Stimulated activated naive CD4-positive, alpha-beta T cell treated with Interleukin-2 at 50 U/mL for 16 hours (primary cell): ENCODE data around the gene SLC37A1.

Experiments
- DNase-seq: peaks from one replicate; lab custom pipeline; 2025; lab: John Stamatoyannopoulos, UW

Gene SLC37A1

DNA sequence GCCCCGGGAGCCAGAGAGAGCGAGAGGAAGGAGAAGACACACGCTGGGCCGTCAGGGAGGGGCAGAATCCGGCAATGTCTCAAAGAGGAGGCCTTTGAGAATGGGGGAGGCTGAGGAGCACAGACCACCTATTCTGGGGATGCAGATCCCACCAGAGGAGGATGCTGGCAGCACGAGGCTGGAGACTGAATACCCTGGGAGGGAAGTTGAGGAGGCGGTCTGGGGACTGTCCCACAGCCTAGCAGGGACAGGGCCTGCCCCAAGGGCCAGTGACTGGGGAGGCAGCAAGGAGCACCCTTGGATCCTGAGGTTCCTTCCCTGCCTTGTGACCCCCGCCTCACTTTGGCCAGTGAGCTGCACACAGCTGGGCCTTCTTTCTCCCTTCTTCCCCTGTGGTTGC, 49.2 kb downstream of the SLC37A1 start:
- DNase-seq, result no peak

DNA sequence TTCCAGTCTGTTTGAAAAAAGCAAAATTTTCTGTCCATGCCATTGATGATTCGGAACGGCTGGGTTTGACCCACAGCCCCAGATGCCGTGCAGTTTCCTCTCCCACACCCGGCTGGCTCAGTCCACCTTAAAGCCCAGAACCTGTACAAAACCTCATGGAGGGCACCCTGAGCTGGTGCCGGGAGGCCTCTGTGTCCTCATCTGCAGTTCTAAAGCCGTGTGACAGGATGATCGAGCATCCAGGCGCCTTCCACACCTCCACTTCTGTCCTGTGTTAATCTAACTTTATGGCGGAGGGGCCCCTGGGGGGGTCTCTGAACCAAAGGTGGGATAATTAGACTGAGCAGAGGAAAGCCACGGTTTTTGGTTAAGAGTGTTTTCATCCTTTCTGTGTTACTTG, 49.6 kb downstream of the SLC37A1 start:
- no peak for DNase-seq

DNA sequence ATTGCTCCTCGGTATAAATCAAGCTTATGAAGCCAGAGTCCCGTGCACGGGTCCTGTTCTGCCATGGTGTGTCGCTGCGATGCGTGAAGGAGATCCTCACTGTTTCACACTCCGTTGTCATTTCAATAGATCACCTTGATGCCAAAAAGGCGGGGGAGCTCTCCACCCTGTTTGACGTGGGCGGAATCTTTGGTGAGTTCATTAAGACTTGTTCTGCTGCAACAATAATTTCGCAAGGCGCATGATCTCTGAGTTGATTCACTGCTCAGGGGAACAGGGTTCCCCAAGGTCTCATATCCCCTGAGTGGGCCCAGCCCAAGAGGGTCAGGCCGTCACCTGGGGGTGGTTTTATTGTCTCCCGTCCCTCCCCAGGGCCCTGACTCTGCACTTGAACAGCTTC, 50.0 kb downstream of the SLC37A1 start:
- no peak for DNase-seq

DNA sequence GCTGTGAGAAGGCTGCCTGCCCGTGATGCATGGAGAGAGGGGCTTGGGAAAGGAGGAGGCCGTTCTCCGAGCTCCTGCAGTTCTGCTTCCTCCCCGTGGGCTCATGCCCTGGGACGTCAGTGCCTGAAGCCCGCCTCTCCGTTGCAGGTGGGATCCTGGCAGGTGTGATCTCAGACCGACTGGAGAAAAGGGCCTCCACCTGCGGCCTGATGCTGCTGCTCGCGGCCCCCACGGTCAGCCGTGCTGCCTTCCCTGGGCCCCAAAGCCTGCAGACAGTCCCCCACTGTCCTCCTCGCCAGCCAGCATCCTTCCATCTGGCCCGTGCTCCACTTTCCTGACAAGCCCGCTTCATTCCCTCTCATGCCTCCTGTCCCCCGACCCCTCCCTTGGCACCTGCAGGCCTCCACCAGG, 50.9 kb downstream of the SLC37A1 start:
- no peak for DNase-seq

DNA sequence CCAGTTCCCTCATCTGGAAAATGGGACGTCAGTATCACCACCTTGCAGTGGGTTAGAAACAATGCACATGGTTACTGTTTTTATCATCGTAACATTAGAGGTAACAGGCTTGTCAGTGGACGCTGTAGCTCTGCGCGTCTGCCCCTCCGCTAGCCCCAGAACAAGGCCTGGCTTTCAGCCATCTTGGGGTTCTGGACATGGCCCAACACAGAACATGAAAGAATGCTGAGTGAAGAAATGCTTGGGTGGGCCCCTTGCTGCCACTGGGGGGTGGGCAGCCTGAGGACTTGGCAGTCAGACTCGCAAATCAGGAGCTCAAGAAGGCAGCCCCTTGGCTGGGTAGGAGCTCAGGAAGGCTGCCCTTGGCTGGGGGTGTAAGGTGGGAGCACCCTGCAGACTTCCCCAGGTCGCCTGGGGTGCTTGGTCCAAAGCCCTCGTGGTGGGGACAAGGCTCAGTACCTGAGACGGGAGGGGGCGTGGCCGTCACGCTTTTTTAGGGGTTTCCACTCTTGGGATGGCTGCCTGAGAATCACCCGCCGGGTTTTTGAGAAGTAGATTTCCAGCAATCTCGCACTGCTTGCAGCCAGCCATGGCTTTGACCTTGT, 51.7 kb downstream of the SLC37A1 start:
- no peak for DNase-seq

DNA sequence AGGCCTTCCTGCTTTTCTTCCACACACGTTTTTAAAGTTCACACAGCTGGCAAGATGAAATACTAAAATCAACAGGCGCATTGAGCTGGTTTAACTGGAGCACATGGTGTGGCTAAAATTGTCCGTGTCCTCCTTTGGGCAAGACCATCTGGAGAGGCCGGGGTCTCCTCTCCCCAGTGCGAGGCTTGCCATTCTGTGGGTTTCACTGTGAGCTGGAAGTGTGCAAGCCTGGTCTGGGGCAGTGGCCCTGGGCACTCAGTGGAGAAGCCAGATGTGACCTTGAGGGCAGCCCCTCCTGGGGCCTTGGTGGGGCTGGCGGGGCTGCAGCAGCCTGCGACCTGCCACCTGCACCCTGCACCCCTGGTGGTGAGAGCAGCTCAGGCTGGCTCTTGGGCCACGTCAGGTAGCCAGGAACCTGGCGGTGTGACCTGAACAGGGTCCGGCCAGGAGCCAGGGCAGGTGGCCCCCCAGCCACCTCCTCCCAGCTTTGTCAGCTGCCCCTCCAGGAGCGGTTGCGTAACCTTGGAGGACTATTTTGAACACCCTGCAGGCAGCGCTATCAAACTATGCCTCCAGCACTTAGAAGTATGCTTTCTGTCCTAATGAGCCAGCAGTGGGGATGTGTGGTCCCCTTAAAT, 52.4 kb downstream of the SLC37A1 start:
- DNase-seq, result no peak

DNA sequence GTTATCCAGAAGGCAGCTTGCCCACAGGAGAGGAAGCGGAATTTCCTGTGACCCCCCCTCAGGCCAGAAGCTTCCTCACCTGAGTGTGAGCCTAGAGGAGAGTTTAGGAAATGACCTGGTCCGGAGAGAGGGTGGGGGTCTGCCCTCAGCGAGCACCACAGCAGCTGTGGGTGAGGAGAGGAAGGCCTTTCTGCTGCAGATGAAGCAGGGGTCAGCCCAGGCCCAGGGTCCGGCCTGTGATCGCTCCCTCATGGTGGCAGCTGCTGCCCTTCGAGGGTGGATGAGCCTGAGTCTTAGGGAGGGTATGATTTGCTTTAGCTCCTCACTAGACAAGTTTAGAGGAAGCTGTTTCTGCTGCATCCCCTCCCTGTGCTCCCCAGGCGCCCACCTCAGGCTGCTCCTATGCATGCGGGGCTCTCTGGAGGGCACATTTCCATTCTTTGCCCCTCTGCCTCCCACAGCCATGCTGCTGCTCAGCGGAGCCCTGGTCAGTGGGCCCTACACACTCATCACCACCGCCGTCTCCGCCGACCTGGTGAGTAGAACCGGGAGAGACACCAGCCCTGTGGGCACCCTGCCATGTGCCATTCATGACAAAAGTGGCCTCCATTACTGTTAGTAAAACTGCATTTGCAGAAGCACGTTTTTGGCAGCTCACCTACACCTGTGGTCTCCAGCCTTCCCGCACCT, 53.0 kb downstream of the SLC37A1 start:
- DNase-seq, result no peak

DNA sequence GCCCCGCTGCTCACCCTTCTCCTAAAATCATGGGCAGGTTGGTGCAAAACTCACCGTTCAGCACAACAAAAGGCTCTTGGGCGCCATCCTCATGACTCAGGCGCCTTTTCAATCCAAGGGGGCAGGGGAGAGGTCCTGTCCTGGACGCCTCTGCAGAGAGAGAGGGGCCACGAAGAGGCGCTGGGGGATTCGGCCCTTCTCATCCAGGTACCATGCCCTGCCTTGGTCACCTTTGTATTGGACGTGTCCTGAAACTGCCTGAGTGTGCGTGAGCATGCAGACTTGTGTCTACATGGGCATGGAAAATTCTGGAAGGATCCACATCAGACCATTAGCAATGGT, 53.5 kb downstream of the SLC37A1 start:
- DNase-seq, result no peak

DNA sequence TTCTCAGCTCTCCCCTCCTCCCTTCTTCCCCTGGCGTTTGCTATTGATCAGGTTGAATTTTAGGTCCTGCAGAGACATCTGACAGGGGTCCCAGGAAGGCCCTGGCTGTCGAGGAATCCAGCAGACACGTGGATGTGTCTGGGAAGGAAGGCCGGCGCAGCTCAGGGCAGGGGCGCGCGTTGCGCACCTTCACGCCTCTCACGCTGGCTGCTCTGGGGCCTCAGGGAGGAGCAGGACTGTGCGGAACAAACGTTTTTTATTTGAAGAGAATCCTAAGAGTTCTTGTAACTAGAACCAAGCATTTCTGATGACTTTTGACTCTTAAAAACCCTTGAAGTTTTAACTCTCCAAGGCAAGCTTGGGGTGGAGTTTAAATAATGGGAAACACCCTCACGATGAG, 54.2 kb downstream of the SLC37A1 start:
- DNase-seq, result no peak

DNA sequence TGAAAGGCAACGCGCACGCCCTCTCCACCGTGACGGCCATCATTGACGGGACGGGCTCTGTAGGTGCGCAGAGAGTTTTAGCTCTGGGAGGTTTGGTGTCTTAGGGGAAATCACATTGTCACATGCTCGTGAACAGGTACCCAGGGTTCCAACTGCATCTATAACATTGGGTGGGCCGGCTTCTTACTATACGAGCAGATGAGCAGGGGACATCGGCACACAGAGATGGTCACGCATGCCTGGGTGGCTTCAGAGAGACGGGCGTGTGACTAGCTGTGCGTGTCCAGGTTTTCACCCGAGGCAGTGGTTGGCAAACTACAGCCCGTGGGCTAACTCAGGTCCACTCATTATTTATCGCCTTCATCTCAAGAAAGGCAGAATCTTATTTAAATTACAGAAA, 54.7 kb downstream of the SLC37A1 start:
- DNase-seq, result no peak

DNA sequence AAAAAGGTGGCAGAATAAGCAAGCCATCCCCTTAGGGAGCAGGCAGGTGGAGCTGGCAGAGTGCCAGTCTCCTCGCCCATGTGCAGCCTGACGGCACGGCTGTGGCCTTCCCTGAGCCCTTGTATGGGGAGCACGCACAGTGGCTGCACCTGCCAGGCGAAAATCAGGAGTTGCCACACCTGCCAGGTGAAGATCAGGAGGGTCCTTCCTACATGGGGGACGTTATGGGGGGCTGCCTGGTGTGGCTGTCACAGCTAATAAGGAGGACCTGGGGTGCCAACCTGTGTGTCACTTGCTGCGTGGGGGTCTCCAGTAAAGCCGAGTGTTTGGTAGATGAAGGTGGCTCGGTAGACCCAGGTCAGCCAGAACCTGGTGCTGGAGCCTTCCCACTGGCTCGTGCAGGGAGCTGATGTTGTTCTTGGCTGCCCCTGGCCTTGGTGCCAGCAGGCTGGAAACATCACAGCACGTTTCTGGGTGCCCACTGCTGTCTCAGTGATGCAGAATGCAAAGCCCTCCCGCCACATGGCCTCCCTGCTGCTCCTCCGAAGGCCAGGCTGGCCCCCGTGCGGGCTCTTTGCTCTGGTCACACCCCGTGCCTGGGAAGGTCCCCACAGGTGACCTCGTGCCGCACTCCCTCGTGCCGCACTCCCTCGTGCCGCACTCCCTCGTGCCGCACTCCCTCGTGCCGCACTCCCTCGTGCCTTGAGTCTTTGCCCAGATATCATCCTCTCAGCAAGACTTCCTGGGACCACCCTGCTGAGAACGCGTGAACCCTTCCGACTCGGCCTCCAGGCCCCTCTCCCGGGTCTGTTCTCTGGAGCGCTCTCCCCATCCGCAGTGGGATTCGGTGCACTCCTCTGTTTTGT, 55.4 kb downstream of the SLC37A1 start:
- DNase-seq, result no peak

DNA sequence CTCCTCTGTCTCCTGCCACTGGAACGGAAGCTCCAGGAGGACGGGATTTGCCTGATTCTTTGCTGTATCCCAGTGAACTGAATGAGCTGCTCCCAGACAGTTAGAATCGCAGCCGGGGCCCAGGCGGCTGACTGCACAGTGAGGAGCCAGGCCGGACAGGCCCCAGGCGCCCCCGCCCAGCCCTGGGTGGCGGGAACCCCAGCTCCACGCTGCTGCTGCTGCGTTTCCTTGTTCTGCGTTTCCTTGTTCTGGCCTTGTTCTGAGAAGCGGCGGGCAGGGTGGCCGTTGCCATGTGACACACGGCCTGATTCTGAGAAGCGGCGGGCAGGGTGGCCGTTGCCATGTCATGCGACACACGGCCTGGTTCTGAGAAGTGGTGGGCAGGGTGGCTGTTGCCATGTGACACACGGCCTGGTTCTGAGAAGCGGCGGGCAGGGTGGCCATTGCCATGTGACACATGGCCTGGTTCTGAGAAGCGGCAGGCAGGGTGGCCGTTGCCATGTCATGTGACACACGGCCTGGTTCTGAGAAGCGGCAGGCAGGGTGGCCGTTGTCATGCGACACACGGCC, 56.2 kb downstream of the SLC37A1 start:
- no peak for DNase-seq

DNA sequence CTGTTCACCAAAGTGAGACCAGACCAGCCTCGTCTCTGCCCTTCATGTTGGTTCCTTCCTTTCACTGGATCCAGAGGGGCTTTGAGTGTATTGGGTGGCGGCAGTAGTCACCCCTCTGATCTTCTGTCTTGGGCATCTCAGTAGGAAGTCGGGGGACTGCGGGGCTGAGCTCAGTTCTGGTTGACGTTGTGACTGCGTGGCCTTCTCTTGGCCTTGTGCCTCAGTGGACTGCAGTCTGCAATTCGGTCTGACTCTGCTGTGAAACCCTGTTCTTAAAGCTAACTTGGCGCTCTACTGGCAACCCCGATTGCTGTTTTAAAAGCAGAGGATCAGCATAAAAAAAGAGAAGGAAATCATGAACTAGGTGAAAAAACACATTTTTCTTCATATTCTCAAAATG, 56.7 kb downstream of the SLC37A1 start:
- DNase-seq, result no peak

DNA sequence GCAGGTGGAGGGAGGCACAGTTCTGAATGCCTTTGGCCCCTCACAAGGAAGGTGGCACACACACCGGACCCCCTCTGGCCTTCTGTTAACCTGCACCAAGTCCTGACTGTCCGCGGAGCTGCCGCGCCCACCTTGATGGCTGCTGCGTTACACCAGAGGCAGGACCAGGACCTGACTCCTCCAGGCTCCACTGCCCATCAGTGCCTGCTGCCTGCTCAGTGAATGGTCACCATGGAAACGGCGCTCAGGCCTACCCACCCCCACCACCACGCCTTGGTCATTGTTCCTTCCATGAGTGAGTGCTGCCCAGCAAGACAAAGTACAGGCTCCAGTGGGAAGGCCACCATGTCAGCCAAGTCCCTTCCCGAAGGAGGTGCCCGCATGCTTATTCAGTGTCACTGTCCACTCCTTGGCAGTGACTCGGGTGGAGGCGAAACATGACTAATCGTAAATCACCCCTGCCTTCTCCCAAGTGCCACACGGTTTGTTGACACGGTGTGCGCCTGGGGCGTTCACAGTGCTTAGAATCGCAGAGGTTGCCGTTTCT, 57.3 kb downstream of the SLC37A1 start:
- DNase-seq, result no peak

DNA sequence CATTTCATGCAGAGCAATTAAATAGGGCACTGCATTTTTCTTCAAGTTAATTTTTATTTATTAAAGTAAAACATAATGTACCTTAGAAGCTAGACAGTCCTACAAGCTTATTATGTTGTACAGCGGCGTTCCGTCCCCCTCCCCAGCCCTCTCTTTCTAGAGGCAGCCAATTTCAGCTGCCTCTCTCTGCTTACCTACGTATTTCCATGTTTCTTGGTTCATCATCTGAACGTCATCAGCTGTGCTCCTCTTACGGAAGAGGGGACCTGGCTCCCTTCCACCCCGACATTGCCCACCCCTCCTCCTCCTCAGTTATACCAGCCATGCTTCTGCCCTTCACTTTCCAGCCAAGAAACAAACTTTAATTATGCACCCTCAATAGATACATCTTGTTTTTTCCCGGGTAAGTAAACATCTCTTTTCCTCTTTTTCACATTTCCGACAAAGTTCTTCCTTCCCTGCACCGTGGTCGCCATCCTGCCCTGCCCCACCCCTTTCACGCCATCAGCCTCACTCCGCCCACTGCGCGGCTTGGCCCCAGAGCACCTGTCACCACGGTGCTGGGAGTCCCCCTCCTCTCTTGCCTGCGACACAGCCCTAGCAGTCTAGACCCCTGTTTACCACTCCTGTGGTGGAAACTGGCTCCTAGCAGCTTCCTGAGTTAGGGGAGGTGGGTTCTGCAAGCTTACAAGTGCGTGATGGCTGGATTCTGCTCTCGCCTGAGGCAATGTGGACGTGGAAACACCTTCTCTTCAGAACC, 57.9 kb downstream of the SLC37A1 start:
- DNase-seq, result no peak

DNA sequence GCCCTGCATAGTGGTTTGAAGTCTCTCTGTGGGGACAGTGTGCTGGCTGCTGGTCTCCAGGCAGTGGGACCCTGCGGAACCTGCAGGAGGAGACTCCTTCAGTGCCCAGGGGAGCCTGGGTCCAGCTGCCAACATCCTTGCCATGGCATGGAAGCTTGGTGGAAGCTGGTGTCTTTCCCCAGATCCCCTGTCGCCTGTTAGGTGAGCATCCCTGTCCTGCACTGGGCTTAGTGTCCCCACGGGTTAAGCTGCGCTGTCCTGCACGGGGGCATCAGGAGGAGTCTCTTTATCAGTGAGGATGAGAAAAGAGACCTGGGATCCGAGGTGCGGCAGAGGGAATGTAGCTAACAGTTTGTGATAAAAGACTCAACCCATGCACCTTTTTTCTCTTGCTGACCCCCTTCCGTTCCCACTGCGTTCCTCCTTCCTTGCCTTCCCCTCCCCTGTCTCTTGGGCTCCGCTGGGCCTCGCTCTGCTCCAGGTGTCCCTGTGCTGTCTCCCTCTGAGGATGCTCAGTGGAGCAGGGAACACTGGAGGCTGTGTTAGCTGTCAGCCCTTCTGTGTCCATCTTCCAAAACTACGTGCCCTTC, 59.3 kb downstream of the SLC37A1 start:
- DNase-seq, result no peak

DNA sequence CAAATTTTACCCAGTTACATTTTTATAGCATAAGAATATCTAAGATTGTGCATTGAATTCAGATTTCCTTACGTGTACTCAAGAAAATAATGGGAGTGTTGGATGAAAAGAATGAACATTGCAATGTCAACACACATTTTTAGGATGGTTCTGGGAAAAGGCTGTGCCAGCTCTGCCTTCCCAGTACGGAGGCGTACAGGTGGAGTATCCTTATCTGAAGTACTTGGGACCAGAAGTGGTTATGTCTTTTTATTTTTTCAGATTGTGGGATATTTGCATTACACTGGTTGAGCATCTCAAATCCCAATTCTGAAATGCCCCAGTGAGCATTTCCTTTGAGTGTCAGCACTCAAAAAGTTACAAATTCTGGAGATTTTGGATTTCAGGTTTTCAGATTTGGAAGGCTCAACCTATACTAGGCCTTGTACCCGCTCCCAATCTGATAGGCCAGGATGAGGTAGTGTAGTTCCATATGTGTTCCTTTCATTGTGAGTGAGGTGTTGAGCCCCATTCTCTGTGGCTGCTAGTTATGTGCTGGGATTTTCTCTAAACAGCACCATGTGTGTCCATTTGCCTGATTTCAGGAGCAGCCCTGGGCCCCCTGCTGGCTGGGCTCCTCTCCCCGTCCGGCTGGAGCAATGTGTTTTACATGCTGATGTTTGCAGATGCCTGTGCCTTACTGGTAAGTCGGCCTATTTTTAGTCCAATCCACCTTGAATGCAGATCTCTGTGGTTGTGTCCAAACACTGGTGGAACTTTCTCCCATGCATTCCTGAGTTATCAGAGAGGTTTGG, 60.8 kb downstream of the SLC37A1 start:
- DNase-seq, result no peak

DNA sequence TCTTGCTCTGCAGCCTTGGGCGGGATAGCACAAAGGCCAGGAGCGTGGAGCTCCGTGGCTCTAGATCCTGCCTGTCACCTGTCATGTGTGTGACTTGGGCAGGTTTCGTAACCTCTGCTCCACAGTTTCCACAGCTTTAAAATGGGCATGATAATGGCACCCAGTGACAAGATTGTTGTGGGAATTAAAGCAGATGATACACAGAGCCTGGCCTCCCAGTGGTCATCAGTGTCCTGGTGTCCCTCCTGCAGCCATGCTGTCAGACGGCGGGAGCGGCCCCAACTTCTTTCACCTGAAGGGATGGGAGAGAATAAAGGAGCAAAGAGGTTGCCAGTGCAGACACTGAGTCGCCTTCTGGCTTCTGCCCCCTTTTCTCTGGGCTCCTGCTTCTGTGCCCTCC, 61.5 kb downstream of the SLC37A1 start:
- no peak for DNase-seq

DNA sequence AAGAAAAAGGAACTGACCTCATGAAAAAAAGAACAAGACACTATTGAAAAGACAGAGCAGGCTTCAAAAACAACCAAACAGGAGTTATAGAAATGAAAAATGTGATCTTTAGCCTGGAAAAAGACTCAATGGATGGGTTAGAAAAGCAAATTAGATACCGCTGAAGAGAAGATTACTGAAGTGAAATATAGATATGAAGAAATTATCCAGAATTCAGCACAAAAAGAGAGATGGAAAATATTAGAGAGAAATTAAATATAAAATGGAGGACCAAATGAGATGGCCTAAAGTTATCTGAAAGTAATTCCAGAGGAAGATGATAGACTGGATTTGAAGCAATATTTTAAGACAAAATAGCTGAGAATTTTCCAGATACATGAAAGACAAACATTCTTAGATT, 63.0 kb downstream of the SLC37A1 start:
- no peak for DNase-seq

DNA sequence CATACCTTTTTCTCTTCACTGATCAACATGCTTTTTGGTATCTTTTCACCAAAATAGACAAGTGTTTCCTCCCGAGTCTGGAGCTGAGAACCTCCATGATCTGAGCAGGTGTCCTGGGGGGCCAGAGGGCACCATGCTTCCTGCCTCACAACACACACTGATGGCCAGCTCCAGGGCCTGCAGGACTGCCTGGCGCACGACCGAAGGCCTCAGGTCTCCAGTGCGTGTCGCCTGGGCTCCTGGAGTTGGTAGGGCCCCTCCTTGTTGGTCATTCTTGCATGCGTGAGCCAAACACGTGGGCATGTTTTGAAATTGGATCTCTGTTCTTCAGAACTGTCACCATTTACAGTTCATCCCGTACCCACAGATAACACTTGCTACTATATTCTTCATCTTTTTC, 64.4 kb downstream of the SLC37A1 start:
- no peak for DNase-seq
